GM21367 (cell line): ENCODE data around the gene GLE1.
"Not testable (repeated sequence)": the region's sequence is repeated elsewhere in the genome, so short reads cannot be mapped to it uniquely, and the experiment has no call there.

Experiments used
- ATAC-seq: cut with Tn5 transposase; IDR thresholded peaks from one replicate; pipeline ENCODE4 v1.9.1; 2021; ENCODE audit not compliant: unreplicated experiment

GLE1 gene

GRCh38 chr9:128495804-128496417 is 8.6 kb upstream of the GLE1 start:
- no peak for ATAC-seq

GRCh38 chr9:128497824-128498610 is 6.5 kb upstream of the GLE1 start:
- no peak for ATAC-seq

GRCh38 chr9:128498911-128499310 is 5.6 kb upstream of the GLE1 start:
- no peak for ATAC-seq

- no peak for ATAC-seq
Measured at GRCh38 chr9:128499920-128500319, 4.6 kb upstream of the GLE1 start.

GRCh38 chr9:128503415-128503825 is 1.1 kb upstream of the GLE1 start:
- not testable (repeated sequence) for ATAC-seq

GRCh38 chr9:128503870-128504269 is 649 bp upstream of the GLE1 start:
- no peak for ATAC-seq

GRCh38 chr9:128505414-128505765 is 871 bp downstream of the GLE1 start:
- no peak for ATAC-seq

- ATAC-seq, result not testable (repeated sequence)
Measured at GRCh38 chr9:128505906-128506305, 1.4 kb downstream of the GLE1 start.

- ATAC-seq, result no peak
Measured at GRCh38 chr9:128512820-128513219, 8.3 kb downstream of the GLE1 start.

- ATAC-seq, result no peak
Measured at GRCh38 chr9:128521956-128522355, 17.4 kb downstream of the GLE1 start.

- ATAC-seq, result no peak
Measured at GRCh38 chr9:128523199-128523925, 18.8 kb downstream of the GLE1 start.

GRCh38 chr9:128526720-128527119 is 22.2 kb downstream of the GLE1 start:
- ATAC-seq, result no peak

GRCh38 chr9:128528445-128529160 is 24.1 kb downstream of the GLE1 start:
- ATAC-seq, result no peak

GRCh38 chr9:128529191-128529590 is 24.7 kb downstream of the GLE1 start:
- ATAC-seq, result no peak

GRCh38 chr9:128532581-128532980 is 28.1 kb downstream of the GLE1 start:
- ATAC-seq, result no peak

- no peak for ATAC-seq
Measured at GRCh38 chr9:128540634-128541360, 36.3 kb downstream of the GLE1 start.

- ATAC-seq, result no peak
Measured at GRCh38 chr9:128546504-128546903, 42.0 kb downstream of the GLE1 start.

- ATAC-seq, result no peak
Measured at GRCh38 chr9:128548876-128549275, 44.4 kb downstream of the GLE1 start.

- no peak for ATAC-seq
Measured at GRCh38 chr9:128550226-128550625, 45.7 kb downstream of the GLE1 start.

- ATAC-seq, result no peak
Measured at GRCh38 chr9:128550770-128551656, 46.5 kb downstream of the GLE1 start.
